Inferior parietal cortex (tissue), 1 donor: Measurements from ENCODE around the gene CREB3.

Source experiments
- DNase-seq: peaks from one replicate; pipeline ENCODE4 v3.0.0-alpha.2; 2016; ENCODE audit errors: extremely low spot score

The CREB3 gene

GRCh38 chr9:35748858-35749514 lies 16.5 kb downstream of the CREB3 start, which contains the start of the genes GBA2 and RGP1:
Gene GBA2 (minus strand): TSS chr9:35749228. CDS start chr9:35748704, 524 bp downstream.
Gene RGP1 (plus strand): TSS chr9:35749287. CDS start chr9:35749756, 469 bp downstream.
- DNase-seq, result peak; percentile 73

- DNase-seq, result no peak
Measured at GRCh38 chr9:35749515-35750255, 17.2 kb downstream of the CREB3 start.

DNA sequence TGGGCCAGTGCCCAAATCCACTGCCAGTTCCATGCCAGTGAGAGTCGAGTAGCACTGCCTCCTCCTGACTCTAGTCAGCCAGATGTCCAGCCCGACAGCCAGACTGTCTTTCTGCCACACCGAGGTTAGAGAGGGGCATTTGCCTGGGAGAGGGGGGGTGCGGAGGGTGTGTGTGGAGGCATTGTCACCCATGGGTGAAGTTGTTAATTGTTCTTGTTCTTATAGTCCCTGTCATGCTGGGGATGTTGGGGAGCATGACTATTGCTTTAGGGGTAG lies 17.7 kb downstream of the CREB3 start:
- DNase-seq, result no peak

- DNase-seq, result no peak
Measured at GRCh38 chr9:35753466-35753865, 21.0 kb downstream of the CREB3 start.

DNA sequence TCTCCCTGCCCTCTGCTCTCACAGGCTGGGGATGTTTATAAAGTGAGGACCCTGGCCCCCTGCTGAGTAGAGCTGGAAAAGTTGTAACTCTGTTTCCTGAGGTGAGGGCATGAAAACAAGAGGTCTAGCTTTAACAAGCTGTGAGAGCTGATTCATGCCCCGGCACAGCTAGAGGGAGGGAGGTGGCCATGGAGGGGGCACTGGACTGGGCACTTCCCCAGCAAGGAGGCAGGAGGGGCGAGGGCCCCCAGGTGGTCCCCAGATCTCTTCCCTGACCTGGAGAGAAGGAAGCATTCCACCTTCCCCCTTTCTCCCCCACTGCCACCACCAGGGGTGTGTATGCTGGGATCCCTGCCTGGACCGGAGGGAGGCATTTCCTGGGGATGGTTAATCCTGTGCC lies 21.8 kb downstream of the CREB3 start, which contains the start of gene MSMP:
Gene MSMP, minus strand, starts transcription at position 13 of the 400 bp plus-strand sequence. CDS start 147 bp downstream, outside the sequence.
- no peak for DNase-seq

GRCh38 chr9:35755071-35755470 lies 22.6 kb downstream of the CREB3 start:
- no peak for DNase-seq

DNA sequence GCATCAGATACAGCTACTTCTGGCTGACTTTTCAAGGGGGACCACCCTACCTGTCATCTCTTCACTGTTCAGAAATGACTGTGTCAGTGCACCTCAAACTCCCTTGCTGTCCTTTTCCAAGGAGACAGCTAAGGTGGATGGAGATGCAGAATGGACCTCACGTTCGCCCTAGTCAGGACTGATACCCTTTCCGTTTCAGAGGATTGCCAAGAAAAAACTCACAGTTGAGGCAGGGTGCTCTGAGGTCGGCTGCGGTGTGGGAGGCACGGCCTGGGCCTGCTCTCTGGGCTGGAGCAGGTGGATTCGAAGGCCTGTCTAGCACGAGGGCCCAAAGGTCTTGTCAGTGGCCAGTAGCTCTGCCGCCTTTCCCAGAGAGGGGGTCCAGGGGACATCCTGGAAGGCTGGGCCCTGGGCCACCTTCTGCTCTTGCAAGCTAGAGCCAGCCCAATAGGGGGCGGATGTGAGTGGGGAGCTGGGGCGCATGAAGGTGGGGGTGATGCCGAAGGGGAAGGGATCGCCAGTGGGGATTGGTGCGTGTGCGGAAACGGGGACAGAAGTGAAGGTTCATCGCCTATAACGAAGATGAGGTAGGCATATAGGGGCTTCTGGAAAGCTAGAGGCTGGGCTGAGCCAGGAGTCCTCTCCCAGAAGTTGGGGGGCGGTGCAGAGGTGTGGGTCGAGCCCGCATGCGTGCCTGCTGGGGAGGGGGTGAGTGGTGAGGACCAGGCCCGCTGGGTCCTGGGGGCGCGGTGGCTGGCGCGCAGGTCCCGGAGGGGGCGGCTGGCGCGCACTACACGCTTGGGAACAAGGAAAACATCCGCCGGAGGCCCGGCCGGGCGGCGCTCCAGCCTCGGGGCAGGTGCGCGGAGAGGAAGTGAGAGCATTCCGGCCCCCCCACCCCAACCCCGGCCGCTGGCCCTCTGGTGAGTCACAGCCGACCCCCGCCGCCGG lies 24.1 kb downstream of the CREB3 start:
- peak; percentile 48 for DNase-seq

DNA sequence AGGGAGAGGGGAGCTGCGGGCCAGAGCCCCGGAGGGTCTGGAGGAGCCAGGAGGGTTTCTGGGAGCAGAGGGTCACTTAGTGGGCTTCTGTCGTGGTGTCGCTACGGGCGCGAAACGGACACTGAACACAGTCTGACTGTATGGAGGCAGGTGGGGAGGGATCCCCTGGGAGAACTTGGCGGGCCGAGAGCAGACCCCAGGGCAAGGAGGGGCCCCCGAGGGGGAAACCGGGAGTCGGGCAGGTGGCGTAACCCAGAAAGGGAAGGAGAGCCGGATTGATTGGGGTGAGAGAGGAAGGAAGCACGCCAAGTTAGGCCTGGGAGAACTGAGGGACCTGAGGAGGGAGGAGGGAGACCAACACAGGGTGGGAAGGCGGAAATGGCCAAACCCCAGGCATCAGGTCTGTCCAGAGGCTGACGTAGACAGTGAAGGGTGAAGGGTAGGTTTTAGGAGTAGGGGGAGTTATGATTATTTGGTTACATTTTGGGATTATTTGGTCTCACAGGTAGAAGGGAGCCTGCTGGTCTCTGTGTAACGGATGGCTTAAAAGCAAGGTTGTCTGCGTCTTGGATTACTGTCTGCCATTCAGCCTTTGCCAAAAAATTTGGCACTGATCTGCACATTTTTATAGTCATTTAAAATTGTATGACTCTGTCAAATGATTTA lies 24.9 kb downstream of the CREB3 start:
- no peak for DNase-seq

DNA sequence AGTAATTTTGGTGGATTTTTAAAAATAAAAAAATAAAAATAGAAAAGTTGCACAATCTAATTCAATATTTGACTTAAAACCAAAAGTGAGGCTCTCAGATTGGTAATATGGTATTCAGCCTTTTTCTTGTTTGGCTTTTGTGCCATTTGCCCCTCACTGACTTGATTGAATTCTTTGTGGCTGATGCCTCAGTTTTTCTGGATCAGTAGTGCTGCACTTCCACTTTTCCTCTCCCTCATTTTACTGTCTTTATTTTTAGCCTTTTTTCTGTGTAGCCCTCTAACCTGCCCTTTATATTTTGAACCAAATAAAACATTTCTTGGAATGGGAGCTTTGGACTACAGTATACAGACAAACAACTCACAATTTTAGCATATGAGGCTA lies 25.4 kb downstream of the CREB3 start:
- DNase-seq, result no peak

- DNase-seq, result no peak
Measured at GRCh38 chr9:35758475-35759050, 26.1 kb downstream of the CREB3 start.

GRCh38 chr9:35759795-35760194 lies 27.3 kb downstream of the CREB3 start:
- DNase-seq, result no peak

- no peak for DNase-seq
Measured at GRCh38 chr9:35760651-35761050, 28.2 kb downstream of the CREB3 start.

DNA sequence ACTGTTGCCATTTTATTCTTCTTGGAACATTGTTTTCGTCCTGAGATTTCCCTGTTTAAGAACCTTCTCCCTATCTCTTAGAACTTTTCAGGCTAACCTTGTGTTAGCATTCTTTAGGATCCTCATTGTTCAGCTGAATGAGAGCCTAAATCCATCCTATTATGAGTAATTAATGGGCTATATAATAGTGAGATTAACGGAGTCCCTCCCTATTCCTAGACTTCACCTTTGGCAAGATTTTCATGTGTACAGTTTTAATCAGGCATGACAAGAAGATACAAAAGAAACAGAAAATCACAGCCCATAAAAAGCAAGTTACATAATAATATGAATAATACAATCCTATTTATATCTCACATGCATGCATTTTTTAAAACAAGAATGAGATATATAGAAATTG lies 30.7 kb downstream of the CREB3 start:
- peak; percentile 29 for DNase-seq

GRCh38 chr9:35763803-35764202 lies 31.3 kb downstream of the CREB3 start:
- no peak for DNase-seq

GRCh38 chr9:35766997-35767396 lies 34.5 kb downstream of the CREB3 start:
- DNase-seq, result no peak

DNA sequence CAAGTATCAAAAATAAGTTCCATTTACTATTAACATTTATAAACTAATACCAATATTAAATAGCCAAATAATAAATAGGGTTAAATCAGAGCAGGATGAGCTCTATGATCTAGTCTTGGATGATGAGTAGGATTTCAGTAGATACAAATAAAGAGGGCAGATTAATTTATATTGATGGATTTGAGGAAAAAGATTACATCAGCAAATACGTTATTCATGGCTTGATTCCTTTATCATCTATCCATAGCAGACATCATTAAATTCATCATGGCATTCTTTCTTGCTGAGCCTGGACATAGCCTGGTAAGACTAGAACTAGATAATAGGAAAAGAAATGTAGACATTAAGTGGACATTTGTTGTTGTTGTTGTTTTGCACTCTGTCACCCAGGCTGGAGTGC lies 35.0 kb downstream of the CREB3 start:
- DNase-seq, result no peak

DNA sequence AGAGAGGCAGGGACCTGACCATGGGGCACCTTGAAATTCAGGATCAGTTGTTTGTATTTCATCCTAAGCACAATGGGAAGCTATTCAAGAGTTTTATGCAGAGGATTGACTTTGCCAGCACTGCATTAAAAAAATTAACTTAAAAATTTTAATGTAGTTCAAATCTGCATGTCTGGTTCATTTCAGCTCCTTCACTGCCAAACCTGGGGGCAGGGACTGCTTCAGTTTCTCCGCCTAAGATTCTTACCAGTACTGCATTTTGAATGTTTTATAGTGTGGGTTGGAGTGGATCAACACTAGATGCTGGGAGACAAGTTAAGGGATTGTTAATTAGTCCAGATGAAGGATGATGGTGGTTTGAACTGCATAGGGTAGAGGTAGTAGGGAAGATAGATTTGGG lies 37.3 kb downstream of the CREB3 start:
- DNase-seq, result no peak

DNA sequence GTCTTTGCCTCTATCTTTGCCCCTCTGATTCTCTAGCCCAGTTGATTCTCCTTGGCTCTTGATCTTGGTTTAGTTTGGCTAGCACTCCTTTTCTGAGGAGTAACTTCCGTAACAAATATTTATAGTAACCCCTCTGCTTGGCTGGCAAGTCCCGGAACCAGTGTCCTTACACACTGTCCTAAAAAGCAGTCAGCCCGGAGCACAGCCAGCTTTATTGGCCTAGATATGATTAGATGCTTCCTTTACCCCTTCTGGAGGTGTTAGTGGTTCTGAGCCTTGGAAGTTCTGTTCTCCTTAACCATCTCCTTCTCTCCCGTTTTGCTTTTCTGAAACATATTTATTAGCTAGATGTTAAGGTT lies 38.6 kb downstream of the CREB3 start:
- no peak for DNase-seq

- DNase-seq, result no peak
Measured at GRCh38 chr9:35771534-35771933, 39.1 kb downstream of the CREB3 start.

DNA sequence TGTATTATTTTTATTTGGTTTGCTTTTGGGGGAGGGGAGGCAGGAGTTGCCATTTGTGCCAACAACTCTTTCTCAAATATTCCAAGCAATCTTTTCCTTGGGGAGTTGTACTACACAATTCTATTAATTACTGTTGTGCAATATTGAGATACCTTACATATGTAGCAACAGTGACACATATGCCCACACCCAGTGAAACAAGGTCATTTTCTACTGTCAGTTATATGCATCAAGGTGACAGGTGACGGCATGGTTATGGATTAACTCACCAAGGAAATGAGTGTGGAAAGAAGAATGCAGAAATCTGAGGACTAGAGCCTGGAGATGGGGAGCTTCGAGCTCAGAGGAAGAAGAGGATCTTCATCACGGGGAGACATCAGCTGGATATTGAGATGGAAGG lies 39.5 kb downstream of the CREB3 start:
- DNase-seq, result no peak

DNA sequence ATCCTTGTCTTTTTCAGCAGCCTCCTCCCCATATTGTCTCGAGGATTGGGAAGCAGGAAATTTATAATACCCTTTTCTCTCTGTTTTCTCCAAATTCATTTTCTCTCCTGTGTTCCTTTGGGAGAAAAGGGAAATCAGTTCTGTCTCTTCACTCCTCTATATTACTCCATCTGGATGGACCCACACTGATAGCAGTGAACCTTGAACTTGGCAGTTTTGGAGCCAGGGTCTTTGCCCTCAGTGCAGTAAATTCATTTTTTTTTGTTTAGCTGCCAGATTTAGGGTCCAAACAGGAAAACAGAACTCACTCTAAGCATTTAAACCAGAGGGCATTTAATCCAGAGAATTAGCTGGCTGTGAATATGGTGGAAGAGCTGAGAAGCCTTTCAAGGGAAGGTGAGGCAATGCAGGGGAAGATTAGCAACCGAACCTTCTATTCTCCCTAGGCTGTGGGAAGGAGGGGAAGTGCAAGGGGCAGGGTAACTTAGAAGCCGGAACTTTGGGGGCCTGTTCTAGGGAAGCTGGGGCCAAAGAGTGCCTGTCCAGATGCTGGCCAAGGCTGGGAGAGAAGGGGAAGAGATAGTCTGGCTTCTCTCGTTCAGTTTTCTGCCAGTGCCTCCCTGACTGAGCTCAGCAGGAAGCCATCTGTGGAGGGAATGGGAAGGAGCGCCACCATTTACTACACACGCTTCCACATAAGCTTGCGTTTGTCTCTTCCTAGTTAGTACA lies 42.6 kb downstream of the CREB3 start:
- no peak for DNase-seq
